Measurements from ENCODE around the gene HRH2.

Gene HRH2

GRCh38 chr5:175731756-175732465, 74.0 kb downstream of the HRH2 start:
- H3K36me3 ChIP-seq (ENCODE audit: control insufficient read depth, insufficient read depth, low read length): no peaks in the 10 kb centered on the region
- H3K4me1 ChIP-seq (ENCODE audit: control insufficient read depth, insufficient read depth, low read length): no peaks in the 10 kb centered on the region
- H3K9ac ChIP-seq (ENCODE audit: low read length): no peak overlapping the region
- peaks cover 4% of the 10 kb centered on the region for H3K27me3 ChIP-seq (ENCODE audit: control insufficient read depth, insufficient read depth, low read length)
- no peak overlapping the region for H3K4me3 ChIP-seq (ENCODE audit: low read length)
- no peak overlapping the region for H3K27ac ChIP-seq (ENCODE audit: low read depth, low read length)

GRCh38 chr5:175733017-175733416, 75.1 kb downstream of the HRH2 start:
- Histone ChIP-seq H3K36me3 (ENCODE audit: control insufficient read depth, insufficient read depth, low read length) (no peaks in the 10 kb centered on the region), H3K27ac (ENCODE audit: low read depth, low read length) (no peak overlapping the region), H3K4me3 (ENCODE audit: low read length) (no peak overlapping the region), H3K4me1 (ENCODE audit: control insufficient read depth, insufficient read depth, low read length) (no peaks in the 10 kb centered on the region), H3K9ac (ENCODE audit: low read length) (no peak overlapping the region), H3K27me3 (ENCODE audit: control insufficient read depth, insufficient read depth, low read length) (peaks cover 6% of the 10 kb centered on the region)

- Histone ChIP-seq H3K4me1 (ENCODE audit: control insufficient read depth, insufficient read depth, low read length) (no peaks in the 10 kb centered on the region), H3K27me3 (ENCODE audit: control insufficient read depth, insufficient read depth, low read length) (peaks cover 5% of the 10 kb centered on the region), H3K27ac (ENCODE audit: low read depth, low read length) (no peak overlapping the region), H3K36me3 (ENCODE audit: control insufficient read depth, insufficient read depth, low read length) (no peaks in the 10 kb centered on the region), H3K9ac (ENCODE audit: low read length) (no peak overlapping the region), H3K4me3 (ENCODE audit: low read length) (no peak overlapping the region)
Observed at GRCh38 chr5:175734016-175734415, 76.1 kb downstream of the HRH2 start.

- H3K4me1 ChIP-seq (ENCODE audit: control insufficient read depth, insufficient read depth, low read length): no peaks in the 10 kb centered on the region
- H3K4me3 ChIP-seq (ENCODE audit: low read length): no peak overlapping the region
- no peak overlapping the region for H3K27ac ChIP-seq (ENCODE audit: low read depth, low read length)
- peaks cover 4% of the 10 kb centered on the region for H3K27me3 ChIP-seq (ENCODE audit: control insufficient read depth, insufficient read depth, low read length)
- H3K9ac ChIP-seq (ENCODE audit: low read length): no peak overlapping the region
- no peaks in the 10 kb centered on the region for H3K36me3 ChIP-seq (ENCODE audit: control insufficient read depth, insufficient read depth, low read length)
Observed at GRCh38 chr5:175734501-175734900, 76.6 kb downstream of the HRH2 start.

- Histone ChIP-seq H3K27me3 (ENCODE audit: control insufficient read depth, insufficient read depth, low read length) (peaks cover 3% of the 10 kb centered on the region), H3K9ac (ENCODE audit: low read length) (no peak overlapping the region), H3K4me1 (ENCODE audit: control insufficient read depth, insufficient read depth, low read length) (no peaks in the 10 kb centered on the region), H3K27ac (ENCODE audit: low read depth, low read length) (no peak overlapping the region), H3K4me3 (ENCODE audit: low read length) (no peak overlapping the region), H3K36me3 (ENCODE audit: control insufficient read depth, insufficient read depth, low read length) (no peaks in the 10 kb centered on the region)
Observed at GRCh38 chr5:175735701-175736100, 77.8 kb downstream of the HRH2 start.

GRCh38 chr5:175736652-175737051, 78.8 kb downstream of the HRH2 start:
- Histone ChIP-seq H3K27ac (ENCODE audit: low read depth, low read length) (no peak overlapping the region), H3K4me1 (ENCODE audit: control insufficient read depth, insufficient read depth, low read length) (no peaks in the 10 kb centered on the region), H3K36me3 (ENCODE audit: control insufficient read depth, insufficient read depth, low read length) (no peaks in the 10 kb centered on the region), H3K9ac (ENCODE audit: low read length) (no peak overlapping the region), H3K27me3 (ENCODE audit: control insufficient read depth, insufficient read depth, low read length) (peaks cover 3% of the 10 kb centered on the region), H3K4me3 (ENCODE audit: low read length) (no peak overlapping the region)

GRCh38 chr5:175737481-175737880, 79.6 kb downstream of the HRH2 start:
- H3K9ac ChIP-seq (ENCODE audit: low read length): no peak overlapping the region
- H3K36me3 ChIP-seq (ENCODE audit: control insufficient read depth, insufficient read depth, low read length): no peaks in the 10 kb centered on the region
- H3K4me1 ChIP-seq (ENCODE audit: control insufficient read depth, insufficient read depth, low read length): no peaks in the 10 kb centered on the region
- H3K27me3 ChIP-seq (ENCODE audit: control insufficient read depth, insufficient read depth, low read length): peaks cover 3% of the 10 kb centered on the region
- H3K27ac ChIP-seq (ENCODE audit: low read depth, low read length): no peak overlapping the region
- H3K4me3 ChIP-seq (ENCODE audit: low read length): no peak overlapping the region

- H3K36me3 ChIP-seq (ENCODE audit: control insufficient read depth, insufficient read depth, low read length): no peaks in the 10 kb centered on the region
- H3K4me3 ChIP-seq (ENCODE audit: low read length): no peak overlapping the region
- no peak overlapping the region for H3K9ac ChIP-seq (ENCODE audit: low read length)
- H3K27ac ChIP-seq (ENCODE audit: low read depth, low read length): no peak overlapping the region
- H3K27me3 ChIP-seq (ENCODE audit: control insufficient read depth, insufficient read depth, low read length): peaks cover 3% of the 10 kb centered on the region
- no peaks in the 10 kb centered on the region for H3K4me1 ChIP-seq (ENCODE audit: control insufficient read depth, insufficient read depth, low read length)
Observed at GRCh38 chr5:175738126-175738525, 80.3 kb downstream of the HRH2 start.

GRCh38 chr5:175738602-175739133, 80.8 kb downstream of the HRH2 start:
- Histone ChIP-seq H3K36me3 (ENCODE audit: control insufficient read depth, insufficient read depth, low read length) (no peaks in the 10 kb centered on the region), H3K27me3 (ENCODE audit: control insufficient read depth, insufficient read depth, low read length) (peaks cover 3% of the 10 kb centered on the region), H3K9ac (ENCODE audit: low read length) (no peak overlapping the region), H3K27ac (ENCODE audit: low read depth, low read length) (no peak overlapping the region), H3K4me1 (ENCODE audit: control insufficient read depth, insufficient read depth, low read length) (no peaks in the 10 kb centered on the region), H3K4me3 (ENCODE audit: low read length) (no peak overlapping the region)

- H3K4me3 ChIP-seq (ENCODE audit: low read length): no peak overlapping the region
- H3K9ac ChIP-seq (ENCODE audit: low read length): no peak overlapping the region
- H3K4me1 ChIP-seq (ENCODE audit: control insufficient read depth, insufficient read depth, low read length): no peaks in the 10 kb centered on the region
- no peak overlapping the region for H3K27ac ChIP-seq (ENCODE audit: low read depth, low read length)
- H3K27me3 ChIP-seq (ENCODE audit: control insufficient read depth, insufficient read depth, low read length): peaks cover 3% of the 10 kb centered on the region
- no peaks in the 10 kb centered on the region for H3K36me3 ChIP-seq (ENCODE audit: control insufficient read depth, insufficient read depth, low read length)
Observed at GRCh38 chr5:175740014-175740413, 82.1 kb downstream of the HRH2 start.

GRCh38 chr5:175741556-175741955, 83.7 kb downstream of the HRH2 start:
- Histone ChIP-seq H3K9ac (ENCODE audit: low read length) (no peak overlapping the region), H3K27ac (ENCODE audit: low read depth, low read length) (no peak overlapping the region), H3K4me1 (ENCODE audit: control insufficient read depth, insufficient read depth, low read length) (no peaks in the 10 kb centered on the region), H3K4me3 (ENCODE audit: low read length) (no peak overlapping the region), H3K27me3 (ENCODE audit: control insufficient read depth, insufficient read depth, low read length) (peaks cover 3% of the 10 kb centered on the region), H3K36me3 (ENCODE audit: control insufficient read depth, insufficient read depth, low read length) (no peaks in the 10 kb centered on the region)

GRCh38 chr5:175742290-175742994, 84.6 kb downstream of the HRH2 start:
- H3K9ac ChIP-seq (ENCODE audit: low read length): no peak overlapping the region
- no peak overlapping the region for H3K27ac ChIP-seq (ENCODE audit: low read depth, low read length)
- peaks cover 2% of the 10 kb centered on the region for H3K27me3 ChIP-seq (ENCODE audit: control insufficient read depth, insufficient read depth, low read length)
- H3K4me3 ChIP-seq (ENCODE audit: low read length): no peak overlapping the region
- H3K4me1 ChIP-seq (ENCODE audit: control insufficient read depth, insufficient read depth, low read length): no peaks in the 10 kb centered on the region
- no peaks in the 10 kb centered on the region for H3K36me3 ChIP-seq (ENCODE audit: control insufficient read depth, insufficient read depth, low read length)

All from rectal smooth muscle tissue (tissue), 1 donor.